NCI-H2227 (cell line): Measurements from ENCODE around the gene ALPK1.
A peak's percentile ranks its signal among the peaks of the same experiment; 100 is the strongest.
"Not testable (repeated sequence)": the region's sequence is repeated elsewhere in the genome, so short reads cannot be mapped to it uniquely, and the experiment has no call there.

Experiments used
- DNase-seq: peaks from one replicate; lab custom pipeline; 2025; ENCODE audit not compliant: unreplicated experiment; lab: John Stamatoyannopoulos, UW

The ALPK1 gene

DNA sequence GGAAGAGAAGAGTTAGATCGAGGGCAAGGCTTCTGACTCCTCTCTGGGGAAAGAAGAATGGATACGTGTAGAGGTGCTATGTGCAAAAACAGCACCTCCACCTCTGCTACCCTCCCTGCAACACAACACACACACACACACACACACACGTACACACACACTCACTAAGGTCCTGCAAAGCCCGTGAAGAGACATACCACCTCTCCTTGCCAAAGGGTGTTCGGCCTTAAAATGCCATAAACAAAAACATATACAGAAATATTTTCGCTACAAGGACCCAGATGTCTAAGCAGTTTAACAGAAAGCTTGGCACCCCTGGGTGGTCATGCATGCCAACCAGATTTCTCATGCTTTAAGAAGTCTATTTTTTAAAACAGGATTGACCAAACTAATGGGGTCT is 13.0 kb upstream of the ALPK1 start:
- peak; percentile 2 for DNase-seq

GRCh38 chr4:112284662-112285411 is 12.3 kb upstream of the ALPK1 start:
- no peak for DNase-seq

GRCh38 chr4:112287258-112287989 is 9.7 kb upstream of the ALPK1 start:
- no peak for DNase-seq

DNA sequence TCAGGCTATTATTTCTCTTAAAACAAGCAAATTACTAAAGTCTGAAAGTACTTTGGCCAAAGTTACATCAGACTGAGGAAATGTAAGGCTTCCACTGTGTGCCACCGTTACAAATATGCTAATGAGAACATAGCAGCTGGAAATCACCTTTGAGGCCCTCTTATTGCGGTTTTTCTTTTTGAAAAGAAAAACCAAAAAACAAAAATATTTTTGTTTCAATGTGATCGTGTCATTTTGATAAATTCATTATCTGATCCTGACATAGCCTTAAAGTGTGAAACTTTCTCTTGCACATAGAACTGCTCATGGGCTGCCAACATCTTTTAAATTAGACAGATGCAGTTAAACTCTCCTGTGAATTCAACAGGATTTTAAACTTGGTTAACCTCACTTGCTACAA is 8.7 kb upstream of the ALPK1 start:
- DNase-seq: no peak

- no peak for DNase-seq
Measured at GRCh38 chr4:112289407-112290253, 7.5 kb upstream of the ALPK1 start.

DNA sequence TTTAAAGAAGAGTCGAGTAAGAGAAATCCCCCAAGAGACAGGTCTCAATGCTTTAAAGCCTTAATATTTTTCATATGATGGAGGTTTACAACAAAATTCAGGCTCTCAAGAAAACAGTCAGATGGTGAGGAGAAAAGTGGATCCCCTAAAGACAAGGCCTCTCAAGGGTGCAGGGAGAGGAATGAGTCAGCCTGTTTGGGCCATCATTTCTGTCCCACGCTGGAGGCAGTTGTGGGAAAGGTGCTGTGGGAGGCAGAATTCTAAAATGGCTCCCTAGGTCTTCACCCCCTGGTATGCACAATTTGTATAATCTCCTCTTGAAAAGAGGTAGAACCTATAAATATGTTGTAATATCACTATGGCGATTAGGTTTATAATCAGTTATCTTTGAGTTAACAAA is 6.8 kb upstream of the ALPK1 start:
- no peak for DNase-seq

DNA sequence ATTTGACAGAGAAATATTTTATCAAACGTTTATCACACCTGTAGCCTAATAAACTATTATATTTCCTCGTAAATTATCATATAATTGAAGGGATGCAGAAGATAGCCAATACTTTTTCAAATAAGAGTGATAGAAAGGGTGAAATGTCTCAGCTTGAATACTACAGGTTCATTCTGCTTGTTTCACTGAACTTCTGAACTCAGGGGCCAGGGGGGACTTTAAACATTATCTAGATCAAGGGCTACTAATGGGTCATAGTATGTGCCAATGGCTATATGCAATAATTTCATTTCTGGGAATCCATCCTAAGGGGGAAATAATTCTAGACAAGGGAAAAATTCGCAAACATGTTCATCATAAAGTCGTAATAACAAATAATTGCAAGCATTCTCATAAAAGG is 2.6 kb downstream of the ALPK1 start:
- DNase-seq: no peak

- DNase-seq: no peak
Measured at GRCh38 chr4:112302320-112303274, 5.4 kb downstream of the ALPK1 start.

DNA sequence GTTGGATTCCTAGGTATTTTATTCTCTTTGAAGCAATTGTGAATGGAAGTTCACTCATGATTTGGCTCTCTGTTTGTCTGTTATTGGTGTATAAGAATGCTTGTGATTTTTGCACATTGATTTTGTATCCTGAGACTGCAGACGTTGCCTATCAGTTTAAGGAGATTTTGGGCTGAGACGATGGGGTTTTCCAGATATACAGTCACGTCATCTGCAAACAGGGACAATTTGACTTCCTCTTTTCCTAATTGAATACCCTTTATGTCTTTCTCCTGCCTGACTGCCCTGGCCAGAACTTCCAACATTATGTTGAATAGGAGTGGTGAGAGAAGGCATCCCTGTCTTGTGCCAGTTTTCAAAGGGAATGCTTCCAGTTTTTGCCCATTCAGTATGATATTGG is 8.3 kb downstream of the ALPK1 start:
- not testable (repeated sequence) for DNase-seq

- DNase-seq: peak; percentile 38
Measured at GRCh38 chr4:112309263-112309791, 12.2 kb downstream of the ALPK1 start.

- no peak for DNase-seq
Measured at GRCh38 chr4:112311516-112311915, 14.3 kb downstream of the ALPK1 start.

DNA sequence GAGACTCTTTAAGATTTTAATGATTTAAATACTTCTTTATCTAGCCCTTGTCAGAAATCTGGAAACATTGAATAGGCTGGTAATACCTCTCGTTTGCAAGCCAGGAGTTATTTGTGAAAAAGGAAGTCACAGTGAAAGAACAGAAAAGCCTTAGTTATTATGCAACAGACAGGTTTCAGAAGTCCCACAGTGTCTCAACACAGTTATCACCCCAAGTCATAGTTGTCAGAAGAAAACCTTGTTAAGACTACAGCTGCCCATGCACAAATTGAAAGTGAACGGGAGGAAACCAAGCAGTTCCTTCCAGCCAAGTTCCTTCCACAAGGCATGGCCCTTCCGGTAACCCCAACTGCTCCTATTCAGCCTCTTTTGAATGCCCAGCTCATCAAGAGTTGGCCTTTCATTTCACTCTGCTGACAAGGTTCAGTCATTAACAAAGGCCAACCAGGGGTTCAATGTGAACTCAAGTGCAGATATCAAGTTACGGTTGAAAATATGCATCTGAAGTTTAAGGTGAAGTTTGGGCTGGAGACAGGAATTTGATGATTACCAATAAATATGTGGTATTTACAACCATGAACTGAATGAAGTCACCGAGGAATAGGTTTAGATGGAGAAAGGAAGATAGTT is 15.6 kb downstream of the ALPK1 start:
- DNase-seq: no peak

DNA sequence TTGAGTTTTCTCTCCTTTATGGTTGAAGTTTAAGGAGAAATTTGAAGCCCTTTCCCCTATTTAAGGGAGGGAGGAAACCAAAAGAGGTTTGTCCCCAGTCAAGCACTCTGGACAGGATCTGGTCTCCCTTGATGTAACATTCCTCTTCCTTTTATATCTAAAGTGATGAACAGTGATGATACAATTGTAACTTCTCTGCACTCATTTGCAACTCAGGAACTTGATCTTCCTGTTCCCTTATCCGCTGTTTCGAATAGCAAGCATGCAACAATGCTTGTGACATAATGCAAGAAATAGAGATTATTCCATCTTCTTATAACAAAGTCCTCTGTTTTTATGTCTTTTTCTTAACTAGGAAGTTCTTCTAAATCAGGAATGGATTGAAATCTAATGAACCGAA is 18.3 kb downstream of the ALPK1 start:
- no peak for DNase-seq

GRCh38 chr4:112316360-112316759 is 19.2 kb downstream of the ALPK1 start:
- DNase-seq: no peak

DNA sequence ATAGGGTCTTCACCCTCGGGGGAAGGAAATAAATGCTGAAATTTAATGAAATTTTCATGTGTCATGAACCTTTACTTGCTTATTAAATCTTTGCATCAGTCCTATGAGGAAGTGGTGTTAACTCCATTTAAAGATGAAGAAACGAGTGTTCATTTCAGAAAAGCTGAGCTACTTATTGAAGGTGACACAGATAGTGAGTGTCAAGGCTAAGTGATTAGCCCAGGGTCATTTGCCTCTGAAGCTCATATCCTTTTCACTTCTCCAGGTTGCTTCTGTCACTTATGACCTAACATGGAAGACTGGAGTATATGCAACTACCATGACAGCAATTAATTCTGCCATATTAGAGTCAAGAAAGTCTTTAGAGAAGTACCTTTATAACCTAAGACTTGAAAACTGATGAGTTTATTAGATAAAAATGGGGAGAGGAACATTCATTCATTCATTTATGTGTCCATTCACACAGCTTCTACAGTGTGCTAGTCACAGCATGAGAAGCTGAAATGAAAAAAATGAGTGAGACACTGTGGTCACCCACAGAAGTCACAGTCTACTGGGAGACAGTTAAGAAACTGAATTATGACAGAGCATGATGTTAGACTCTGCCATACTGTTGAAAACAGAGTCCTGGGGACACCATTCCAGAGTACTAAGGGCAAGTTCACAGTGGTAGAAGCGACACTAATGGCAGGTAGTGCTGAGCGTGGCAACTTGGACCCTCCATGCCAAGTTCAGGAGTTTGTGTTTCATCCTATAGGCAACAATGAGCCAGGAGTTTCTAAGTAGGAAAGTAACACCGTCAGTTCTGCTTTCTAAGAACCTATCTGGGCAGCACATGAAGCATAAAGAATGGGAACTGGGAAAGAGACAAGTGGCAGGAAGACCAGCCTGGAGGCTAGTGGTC is 21.3 kb downstream of the ALPK1 start:
- DNase-seq: no peak

DNA sequence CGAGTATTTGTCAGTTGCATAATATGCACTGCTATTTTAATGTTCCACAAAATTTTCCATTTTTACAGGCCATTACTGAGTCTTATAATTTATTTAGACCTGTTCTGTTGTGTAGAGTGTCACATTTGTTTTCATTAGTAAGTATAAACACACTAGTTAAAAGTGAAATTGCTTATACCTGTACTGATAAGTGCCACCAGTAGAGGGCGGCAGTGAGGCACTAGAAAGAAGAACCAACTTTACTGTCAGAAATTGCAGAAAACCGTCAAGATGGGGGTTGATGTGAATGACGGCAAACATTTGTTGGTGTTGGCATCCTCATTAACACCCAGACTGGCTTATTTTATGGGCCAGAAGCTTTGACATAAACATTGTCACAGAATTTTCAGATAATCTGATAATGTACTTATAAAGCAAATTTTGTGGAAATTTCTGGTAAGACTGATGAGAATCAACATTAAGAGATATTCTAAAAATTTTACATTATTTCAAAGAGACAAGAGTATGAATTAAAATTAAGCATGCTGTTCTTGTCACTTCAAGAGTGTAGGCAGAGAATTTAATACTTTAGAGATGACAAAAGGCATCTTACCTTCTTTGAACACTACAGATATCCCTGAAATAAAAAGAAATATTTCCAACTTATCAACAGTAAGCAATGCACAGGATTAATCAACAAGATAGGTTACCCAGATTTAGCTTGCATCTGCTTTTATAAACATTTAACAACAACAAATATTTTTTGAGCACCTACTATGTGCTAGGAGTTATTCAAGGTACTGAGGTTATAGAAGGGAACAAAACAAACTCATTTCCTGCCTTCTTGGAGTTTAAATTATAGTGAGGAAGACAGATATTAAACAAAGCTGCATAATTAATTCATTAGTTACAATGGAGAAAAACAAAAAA is 24.9 kb downstream of the ALPK1 start:
- DNase-seq: peak; percentile 66

DNA sequence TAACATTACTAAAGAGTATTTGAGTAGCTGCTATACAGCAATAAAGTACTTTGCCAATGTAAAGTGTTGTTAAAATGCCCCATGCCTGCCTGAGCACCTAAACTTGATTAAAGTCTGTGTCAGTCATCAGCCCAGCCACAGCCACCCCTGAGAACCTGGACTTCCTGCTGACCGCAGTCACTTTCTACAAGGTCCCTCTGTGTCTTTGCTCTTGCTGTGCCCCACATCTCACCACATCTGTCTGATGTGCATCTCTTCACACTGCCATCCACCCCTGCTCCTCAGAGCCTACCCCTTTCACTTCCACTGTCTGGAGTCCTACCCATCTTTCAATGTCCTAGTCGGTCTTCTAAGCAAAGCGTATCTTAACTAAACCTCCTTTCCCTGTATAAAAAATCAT is 25.7 kb downstream of the ALPK1 start:
- no peak for DNase-seq

GRCh38 chr4:112325530-112325929 is 28.4 kb downstream of the ALPK1 start:
- no peak for DNase-seq
